NCI-H524 (cell line): ENCODE measurements around the gene TTR.

Source experiments
- DNase-seq, 2 experiments: peaks; one replicate each; lab custom pipeline; 2025; lab: John Stamatoyannopoulos, UW

Gene TTR

GRCh38 chr18:31579375-31579774 lies 12.3 kb upstream of the TTR start:
- no peak for DNase-seq

- no peak for DNase-seq
Observed at GRCh38 chr18:31581498-31582197, 10.0 kb upstream of the TTR start.

- DNase-seq = no peak
Observed at GRCh38 chr18:31583185-31583854, 8.4 kb upstream of the TTR start.

- DNase-seq = no peak
Observed at GRCh38 chr18:31585991-31586390, 5.7 kb upstream of the TTR start.

DNA sequence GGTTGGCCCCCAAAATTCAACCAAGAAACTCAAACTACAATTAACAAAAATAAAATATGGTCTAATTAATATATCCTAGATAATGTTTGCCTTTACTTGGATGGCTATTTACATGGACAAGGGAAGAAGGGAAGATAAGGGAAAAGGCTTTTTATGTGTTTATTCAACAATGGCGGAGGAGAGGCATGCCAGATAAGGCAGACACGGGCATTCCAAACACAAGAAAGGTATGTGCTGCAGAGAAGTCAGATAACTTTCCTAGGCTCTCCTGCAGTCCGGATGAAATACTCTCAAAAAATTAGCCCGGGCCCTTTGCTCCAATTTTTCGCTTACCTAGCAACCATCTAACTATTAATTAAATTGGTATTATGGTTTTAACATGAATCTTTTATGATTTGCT lies 5.1 kb upstream of the TTR start:
- DNase-seq = no peak

GRCh38 chr18:31587529-31587928 lies 4.1 kb upstream of the TTR start:
- DNase-seq = no peak

DNA sequence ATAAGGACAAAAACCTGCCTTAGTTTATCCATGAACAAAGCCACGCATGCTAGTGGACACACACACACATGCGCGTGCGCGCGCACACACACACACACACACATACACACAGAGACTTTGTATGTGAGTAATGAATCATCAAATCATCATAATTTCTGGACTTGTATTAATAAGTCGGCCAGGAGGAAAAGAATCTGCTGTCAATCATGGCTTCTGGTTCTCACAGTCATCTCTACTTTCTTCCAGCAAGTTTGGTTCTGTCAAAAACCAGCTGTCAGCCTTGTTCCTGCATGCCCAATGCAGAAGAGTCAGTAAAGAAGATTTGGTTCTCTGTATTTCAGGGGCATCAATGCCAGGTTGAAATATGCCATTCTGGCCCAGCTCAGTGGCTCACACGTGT lies 1.1 kb upstream of the TTR start:
- no peak for DNase-seq

GRCh38 chr18:31591113-31591512 lies 564 bp upstream of the TTR start:
- no peak for DNase-seq

DNA sequence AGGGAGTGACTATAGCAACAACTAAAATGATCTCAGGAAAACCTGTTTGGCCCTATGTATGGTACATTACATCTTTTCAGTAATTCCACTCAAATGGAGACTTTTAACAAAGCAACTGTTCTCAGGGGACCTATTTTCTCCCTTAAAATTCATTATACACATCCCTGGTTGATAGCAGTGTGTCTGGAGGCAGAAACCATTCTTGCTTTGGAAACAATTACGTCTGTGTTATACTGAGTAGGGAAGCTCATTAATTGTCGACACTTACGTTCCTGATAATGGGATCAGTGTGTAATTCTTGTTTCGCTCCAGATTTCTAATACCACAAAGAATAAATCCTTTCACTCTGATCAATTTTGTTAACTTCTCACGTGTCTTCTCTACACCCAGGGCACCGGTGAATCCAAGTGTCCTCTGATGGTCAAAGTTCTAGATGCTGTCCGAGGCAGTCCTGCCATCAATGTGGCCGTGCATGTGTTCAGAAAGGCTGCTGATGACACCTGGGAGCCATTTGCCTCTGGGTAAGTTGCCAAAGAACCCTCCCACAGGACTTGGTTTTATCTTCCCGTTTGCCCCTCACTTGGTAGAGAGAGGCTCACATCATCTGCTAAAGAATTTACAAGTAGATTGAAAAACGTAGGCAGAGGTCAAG lies 955 bp downstream of the TTR start:
- no peak for DNase-seq

DNA sequence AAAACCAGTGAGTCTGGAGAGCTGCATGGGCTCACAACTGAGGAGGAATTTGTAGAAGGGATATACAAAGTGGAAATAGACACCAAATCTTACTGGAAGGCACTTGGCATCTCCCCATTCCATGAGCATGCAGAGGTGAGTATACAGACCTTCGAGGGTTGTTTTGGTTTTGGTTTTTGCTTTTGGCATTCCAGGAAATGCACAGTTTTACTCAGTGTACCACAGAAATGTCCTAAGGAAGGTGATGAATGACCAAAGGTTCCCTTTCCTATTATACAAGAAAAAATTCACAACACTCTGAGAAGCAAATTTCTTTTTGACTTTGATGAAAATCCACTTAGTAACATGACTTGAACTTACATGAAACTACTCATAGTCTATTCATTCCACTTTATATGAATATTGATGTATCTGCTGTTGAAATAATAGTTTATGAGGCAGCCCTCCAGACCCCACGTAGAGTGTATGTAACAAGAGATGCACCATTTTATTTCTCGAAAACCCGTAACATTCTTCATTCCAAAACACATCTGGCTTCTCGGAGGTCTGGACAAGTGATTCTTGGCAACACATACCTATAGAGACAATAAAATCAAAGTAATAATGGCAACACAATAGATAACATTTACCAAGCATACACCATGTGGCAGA lies 3.6 kb downstream of the TTR start:
- no peak for DNase-seq

- DNase-seq = no peak
Observed at GRCh38 chr18:31596081-31596872, 4.6 kb downstream of the TTR start.

DNA sequence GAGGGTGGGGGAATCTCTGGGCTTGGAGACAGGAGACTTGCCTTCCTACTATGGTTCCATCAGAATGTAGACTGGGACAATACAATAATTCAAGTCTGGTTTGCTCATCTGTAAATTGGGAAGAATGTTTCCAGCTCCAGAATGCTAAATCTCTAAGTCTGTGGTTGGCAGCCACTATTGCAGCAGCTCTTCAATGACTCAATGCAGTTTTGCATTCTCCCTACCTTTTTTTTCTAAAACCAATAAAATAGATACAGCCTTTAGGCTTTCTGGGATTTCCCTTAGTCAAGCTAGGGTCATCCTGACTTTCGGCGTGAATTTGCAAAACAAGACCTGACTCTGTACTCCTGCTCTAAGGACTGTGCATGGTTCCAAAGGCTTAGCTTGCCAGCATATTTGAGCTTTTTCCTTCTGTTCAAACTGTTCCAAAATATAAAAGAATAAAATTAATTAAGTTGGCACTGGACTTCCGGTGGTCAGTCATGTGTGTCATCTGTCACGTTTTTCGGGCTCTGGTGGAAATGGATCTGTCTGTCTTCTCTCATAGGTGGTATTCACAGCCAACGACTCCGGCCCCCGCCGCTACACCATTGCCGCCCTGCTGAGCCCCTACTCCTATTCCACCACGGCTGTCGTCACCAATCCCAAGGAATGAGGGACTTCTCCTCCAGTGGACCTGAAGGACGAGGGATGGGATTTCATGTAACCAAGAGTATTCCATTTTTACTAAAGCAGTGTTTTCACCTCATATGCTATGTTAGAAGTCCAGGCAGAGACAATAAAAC lies 6.5 kb downstream of the TTR start:
- DNase-seq = no peak

DNA sequence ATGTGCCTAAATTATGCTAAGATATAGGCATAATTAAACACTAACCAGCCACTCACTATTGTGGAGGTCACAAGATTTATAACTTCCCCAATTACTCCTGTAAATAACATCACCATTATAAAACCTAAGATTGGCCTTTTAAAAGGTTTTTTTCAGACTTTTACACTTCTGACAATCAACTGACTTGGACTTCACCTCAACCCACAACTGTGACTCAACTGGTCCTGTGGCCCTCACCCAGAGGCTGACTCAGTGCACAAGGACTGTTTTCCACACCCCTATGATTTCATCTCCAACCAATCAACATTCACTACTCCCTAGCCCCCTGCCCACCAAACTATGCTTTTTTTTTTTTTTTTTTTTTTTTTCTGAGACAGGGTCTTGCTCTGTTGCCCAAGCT lies 11.6 kb downstream of the TTR start:
- DNase-seq = no peak

- no peak for DNase-seq
Observed at GRCh38 chr18:31606265-31606664, 14.6 kb downstream of the TTR start.

GRCh38 chr18:31607384-31607783 lies 15.7 kb downstream of the TTR start:
- DNase-seq = no peak

GRCh38 chr18:31609886-31610285 lies 18.2 kb downstream of the TTR start:
- DNase-seq = no peak

- DNase-seq = peak; percentile 71 to 90
Observed at GRCh38 chr18:31610286-31611205, 18.9 kb downstream of the TTR start.

GRCh38 chr18:31611511-31611910 lies 19.8 kb downstream of the TTR start:
- no peak for DNase-seq

DNA sequence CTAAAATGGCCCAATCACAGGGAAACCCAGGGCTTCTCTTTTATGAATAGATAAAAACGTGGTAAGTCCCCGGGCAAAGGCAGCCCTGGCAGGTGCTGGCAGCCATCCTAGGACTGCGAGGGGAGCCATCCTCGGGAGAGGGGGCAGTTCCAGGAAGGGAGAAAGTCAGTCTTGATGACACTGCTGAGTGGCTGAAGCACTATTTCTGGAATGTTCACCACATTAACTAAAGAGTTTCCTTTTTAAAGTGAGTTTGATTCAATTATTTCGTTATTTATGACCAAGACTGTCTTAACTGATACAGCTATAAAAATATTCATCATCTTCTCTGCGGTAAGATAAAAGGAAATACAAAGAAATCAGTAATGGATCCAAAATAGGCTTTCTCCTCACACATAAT lies 20.4 kb downstream of the TTR start:
- no peak for DNase-seq

DNA sequence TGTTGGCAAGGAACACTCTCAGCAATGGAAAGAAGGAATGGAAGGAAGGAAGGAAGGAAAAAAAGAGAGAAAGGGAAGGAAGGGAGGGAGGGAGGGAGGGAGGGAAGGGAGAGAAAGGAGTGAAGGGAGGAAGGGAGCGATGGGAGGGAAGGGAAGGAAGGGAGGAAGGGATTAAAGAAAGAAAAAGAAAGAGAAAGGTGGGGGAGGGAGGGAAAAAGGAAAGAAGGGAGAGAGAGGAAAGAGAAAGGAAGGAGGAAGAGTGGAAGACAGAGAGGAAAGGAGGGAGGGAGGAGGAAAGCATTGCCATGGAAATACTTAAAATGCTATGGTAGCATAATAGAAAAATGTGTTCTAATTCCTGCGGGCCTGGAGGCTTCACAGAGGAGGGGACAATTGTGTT lies 22.4 kb downstream of the TTR start:
- no peak for DNase-seq
